ENCODE data around the gene HTR3A. TPM values are rescaled to one million over a fixed set of nuclear protein-coding genes. Genes with fewer than 3 reads are reported as not detected.
"Not testable (repeated sequence)": the region's sequence is repeated elsewhere in the genome, so short reads cannot be mapped to it uniquely, and the experiment has no call there.

HTR3A gene
- total RNA-seq: not detected

DNA sequence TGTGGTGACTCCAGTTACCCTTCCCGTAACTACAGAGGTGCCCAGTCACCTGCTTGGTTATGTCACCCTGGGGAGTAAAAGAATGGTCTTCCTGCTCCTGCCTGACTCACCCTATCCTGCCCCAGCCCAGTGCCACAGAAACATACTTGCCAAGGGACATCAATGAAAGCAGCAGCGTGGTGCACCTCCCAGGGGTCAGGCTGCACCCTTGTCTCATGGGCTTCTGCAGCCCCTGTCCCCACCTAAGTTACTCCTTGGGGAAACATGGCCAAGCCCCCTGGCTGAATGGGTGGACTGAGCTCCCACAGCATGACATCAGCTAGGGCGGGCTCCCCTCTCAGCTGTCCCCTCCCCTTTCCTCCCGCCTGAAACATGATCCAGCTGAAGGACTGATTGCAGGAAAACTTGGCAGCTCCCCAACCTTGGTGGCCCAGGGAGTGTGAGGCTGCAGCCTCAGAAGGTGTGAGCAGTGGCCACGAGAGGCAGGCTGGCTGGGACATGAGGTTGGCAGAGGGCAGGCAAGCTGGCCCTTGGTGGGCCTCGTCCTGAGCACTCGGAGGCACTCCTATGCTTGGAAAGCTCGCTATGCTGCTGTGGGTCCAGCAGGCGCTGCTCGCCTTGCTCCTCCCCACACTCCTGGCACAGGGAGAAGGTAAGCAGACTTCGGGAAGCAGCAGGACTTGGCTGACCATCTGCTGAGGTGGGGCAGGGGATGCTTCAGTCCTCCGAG lies at the start of gene HTR3A:
Gene HTR3A, plus strand, starts transcription at position 368 of the 730 bp plus-strand sequence. Its CDS starts 218 bp downstream, at position 586.
- ATAC-seq (replicated peaks in 1 of 2) (no peak), DNase-seq (no peak)
- Mint-ChIP-seq H3K4me3 (no peak within 1 kb of the TSS), H3K36me3 (ENCODE audit: insufficient read depth in 2 of 2) (no peaks in the 10 kb centered on the region), H3K27ac (no peak within 1 kb of the TSS), H3K9me3 (no peaks in the 10 kb centered on the region), H3K27me3 (ENCODE audit: low read depth) (no peaks in the 10 kb centered on the region), H3K4me1 (ENCODE audit: low read depth) (no peaks in the 10 kb centered on the region)

- peaks cover 31% of the 10 kb centered on the region for H3K27me3 Mint-ChIP-seq (ENCODE audit: low read depth)
- ATAC-seq (replicated peaks in 1 of 2) (no peak), DNase-seq (no peak)
- no peak overlapping the region for H3K27ac Mint-ChIP-seq
- no peak overlapping the region for H3K4me3 Mint-ChIP-seq
- no peaks in the 10 kb centered on the region for H3K9me3 Mint-ChIP-seq
- H3K4me1 Mint-ChIP-seq (ENCODE audit: low read depth): no peaks in the 10 kb centered on the region
- no peaks in the 10 kb centered on the region for H3K36me3 Mint-ChIP-seq (ENCODE audit: insufficient read depth in 2 of 2)
Measured at GRCh38 chr11:113926273-113927197, 48.4 kb upstream of the HTR3A start.

- no peaks in the 10 kb centered on the region for H3K4me1 Mint-ChIP-seq (ENCODE audit: low read depth)
- DNase-seq (no peak), ATAC-seq (replicated peaks in 1 of 2) (no peak)
- H3K36me3 Mint-ChIP-seq (ENCODE audit: insufficient read depth in 2 of 2): no peaks in the 10 kb centered on the region
- H3K9me3 Mint-ChIP-seq: no peaks in the 10 kb centered on the region
- H3K4me3 Mint-ChIP-seq: no peak overlapping the region
- no peak overlapping the region for H3K27ac Mint-ChIP-seq
- peaks cover 24% of the 10 kb centered on the region for H3K27me3 Mint-ChIP-seq (ENCODE audit: low read depth)
Measured at GRCh38 chr11:113928311-113928710, 46.6 kb upstream of the HTR3A start.

GRCh38 chr11:113932788-113933187 lies 42.1 kb upstream of the HTR3A start:
- no peak overlapping the region for H3K4me3 Mint-ChIP-seq
- H3K27me3 Mint-ChIP-seq (ENCODE audit: low read depth): peaks cover 24% of the 10 kb centered on the region
- no peak overlapping the region for H3K27ac Mint-ChIP-seq
- H3K9me3 Mint-ChIP-seq: no peaks in the 10 kb centered on the region
- no peaks in the 10 kb centered on the region for H3K36me3 Mint-ChIP-seq (ENCODE audit: insufficient read depth in 2 of 2)
- DNase-seq (no peak), ATAC-seq (replicated peaks in 1 of 2) (no peak)
- H3K4me1 Mint-ChIP-seq (ENCODE audit: low read depth): no peaks in the 10 kb centered on the region

DNA sequence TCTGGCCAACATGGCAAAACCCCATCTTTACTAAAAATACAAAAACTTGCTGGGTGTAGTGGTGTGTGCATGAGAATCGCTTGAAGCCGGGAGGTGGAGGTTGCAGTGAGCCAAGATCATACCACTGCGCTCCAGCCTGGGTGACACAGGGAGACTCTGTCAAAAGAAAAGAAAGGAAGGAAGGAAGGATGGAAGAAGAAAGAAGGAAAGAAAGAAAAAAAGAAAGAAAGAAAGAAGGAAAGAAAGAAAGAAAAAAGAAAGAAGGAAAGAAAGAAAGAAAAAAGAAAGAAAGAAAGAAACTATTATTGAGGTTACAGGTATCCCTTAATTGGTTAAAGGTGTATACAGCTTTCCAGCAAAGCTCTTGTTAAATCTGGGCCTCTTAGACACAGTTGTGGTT lies 40.7 kb upstream of the HTR3A start:
- ATAC-seq (replicated peaks in 1 of 2): not testable (repeated sequence)

DNA sequence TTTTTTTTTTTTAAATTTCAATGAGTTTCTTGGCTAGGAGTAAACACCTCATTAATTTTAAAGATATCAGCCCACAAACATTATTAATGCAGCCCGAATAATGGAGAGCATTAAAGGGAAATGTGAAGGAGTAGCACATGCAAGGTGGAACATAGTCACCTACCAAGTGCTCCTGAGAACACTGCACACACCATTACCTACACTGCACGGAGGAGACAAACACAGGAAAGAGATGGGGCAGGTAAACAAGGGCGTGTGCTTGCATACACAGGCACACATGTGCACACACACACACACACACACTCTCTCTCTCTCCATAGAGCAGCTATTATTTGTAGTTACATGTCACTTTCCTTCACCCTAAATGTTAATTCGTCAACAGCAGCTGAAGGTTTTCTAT lies 40.1 kb upstream of the HTR3A start:
- no peak for ATAC-seq (replicated peaks in 1 of 2)
- H3K36me3 Mint-ChIP-seq (ENCODE audit: insufficient read depth in 2 of 2): no peaks in the 10 kb centered on the region
- no peak for DNase-seq
- no peak overlapping the region for H3K27ac Mint-ChIP-seq
- H3K4me3 Mint-ChIP-seq: no peak overlapping the region
- H3K9me3 Mint-ChIP-seq: no peaks in the 10 kb centered on the region
- H3K27me3 Mint-ChIP-seq (ENCODE audit: low read depth): peaks cover 15% of the 10 kb centered on the region
- H3K4me1 Mint-ChIP-seq (ENCODE audit: low read depth): no peaks in the 10 kb centered on the region

More for the DNA sequence above, 40.7 kb upstream of the HTR3A start:
- not testable (repeated sequence) for H3K4me1 Mint-ChIP-seq (ENCODE audit: low read depth); DNase-seq; H3K27ac Mint-ChIP-seq; H3K36me3 Mint-ChIP-seq (ENCODE audit: insufficient read depth in 2 of 2); H3K4me3 Mint-ChIP-seq; H3K9me3 Mint-ChIP-seq
- H3K27me3 Mint-ChIP-seq (ENCODE audit: low read depth): peaks cover 15% of the 10 kb centered on the region

DNA sequence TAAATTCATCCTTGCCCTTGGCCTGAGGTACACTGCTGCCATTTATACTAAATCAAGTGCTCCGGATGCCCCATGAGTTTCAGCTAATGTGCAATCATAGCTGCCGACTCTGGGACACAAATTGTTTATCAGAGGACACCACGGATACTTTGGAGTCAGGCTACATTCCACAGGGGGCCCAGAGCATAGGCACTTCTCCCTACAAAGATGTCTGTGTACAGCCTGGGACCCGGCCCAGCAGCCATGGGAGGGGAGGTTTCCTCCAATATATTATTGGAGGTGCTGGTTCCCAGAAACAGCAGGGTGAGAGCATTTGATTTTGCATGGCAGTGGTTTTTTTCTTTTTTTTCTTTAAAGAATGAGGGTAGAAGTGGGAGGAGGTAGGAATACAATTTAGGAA lies 39.0 kb upstream of the HTR3A start:
- no peak for ATAC-seq (replicated peaks in 1 of 2)
- Mint-ChIP-seq H3K4me3 (no peak overlapping the region), H3K27me3 (ENCODE audit: low read depth) (peaks cover 19% of the 10 kb centered on the region), H3K9me3 (no peaks in the 10 kb centered on the region), H3K4me1 (ENCODE audit: low read depth) (no peaks in the 10 kb centered on the region), H3K36me3 (ENCODE audit: insufficient read depth in 2 of 2) (no peaks in the 10 kb centered on the region), H3K27ac (no peak overlapping the region)
- no peak for DNase-seq

DNA sequence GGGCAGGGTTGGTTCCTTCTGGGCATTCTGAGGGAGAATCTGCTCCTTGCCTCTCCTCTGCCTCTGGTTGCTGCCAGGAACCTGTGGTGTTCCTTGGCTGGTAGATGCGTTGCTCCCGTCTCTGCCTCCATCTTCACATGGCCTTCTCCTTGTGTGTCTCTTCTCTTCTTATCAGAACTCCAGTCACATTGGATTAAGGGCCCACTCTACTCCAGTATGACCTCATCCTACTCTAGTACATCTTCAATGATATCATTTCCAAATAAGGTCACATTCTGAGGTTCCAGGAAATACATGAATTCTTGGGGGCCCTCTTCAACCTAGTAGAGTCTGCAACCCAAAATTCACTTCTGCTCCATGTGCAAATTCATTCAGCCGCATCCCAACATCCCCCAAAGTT lies 37.0 kb upstream of the HTR3A start:
- H3K4me3 Mint-ChIP-seq: no peak overlapping the region
- no peaks in the 10 kb centered on the region for H3K9me3 Mint-ChIP-seq
- ATAC-seq (replicated peaks in 1 of 2): no peak
- no peak for DNase-seq
- no peak overlapping the region for H3K27ac Mint-ChIP-seq
- H3K27me3 Mint-ChIP-seq (ENCODE audit: low read depth): peaks cover 20% of the 10 kb centered on the region
- no peaks in the 10 kb centered on the region for H3K36me3 Mint-ChIP-seq (ENCODE audit: insufficient read depth in 2 of 2)
- H3K4me1 Mint-ChIP-seq (ENCODE audit: low read depth): no peaks in the 10 kb centered on the region

DNA sequence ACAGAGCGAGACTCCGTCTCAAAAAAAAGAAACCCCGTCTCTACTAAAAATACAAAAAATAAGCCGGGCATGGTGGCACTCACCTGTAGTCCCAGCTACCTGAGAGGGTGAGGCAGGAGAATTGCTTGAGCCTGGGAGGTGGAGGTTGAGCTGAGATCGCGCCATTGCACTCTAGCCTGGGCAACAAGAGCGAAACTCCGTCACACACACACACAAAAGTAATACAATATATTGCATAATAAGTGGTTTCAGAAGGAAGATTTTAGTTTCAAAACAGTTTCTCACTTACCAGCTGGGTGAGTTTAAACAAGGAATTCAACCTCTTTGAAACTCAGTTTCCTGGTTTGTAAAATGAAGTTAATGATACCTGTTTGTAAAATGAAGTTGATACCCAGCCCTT lies 32.7 kb upstream of the HTR3A start:
- H3K4me1 Mint-ChIP-seq (ENCODE audit: low read depth): no peaks in the 10 kb centered on the region
- no peak for ATAC-seq (replicated peaks in 1 of 2)
- no peak overlapping the region for H3K4me3 Mint-ChIP-seq
- no peak overlapping the region for H3K27ac Mint-ChIP-seq
- H3K9me3 Mint-ChIP-seq: no peaks in the 10 kb centered on the region
- DNase-seq: no peak
- H3K36me3 Mint-ChIP-seq (ENCODE audit: insufficient read depth in 2 of 2): no peaks in the 10 kb centered on the region
- H3K27me3 Mint-ChIP-seq (ENCODE audit: low read depth): peaks cover 10% of the 10 kb centered on the region

DNA sequence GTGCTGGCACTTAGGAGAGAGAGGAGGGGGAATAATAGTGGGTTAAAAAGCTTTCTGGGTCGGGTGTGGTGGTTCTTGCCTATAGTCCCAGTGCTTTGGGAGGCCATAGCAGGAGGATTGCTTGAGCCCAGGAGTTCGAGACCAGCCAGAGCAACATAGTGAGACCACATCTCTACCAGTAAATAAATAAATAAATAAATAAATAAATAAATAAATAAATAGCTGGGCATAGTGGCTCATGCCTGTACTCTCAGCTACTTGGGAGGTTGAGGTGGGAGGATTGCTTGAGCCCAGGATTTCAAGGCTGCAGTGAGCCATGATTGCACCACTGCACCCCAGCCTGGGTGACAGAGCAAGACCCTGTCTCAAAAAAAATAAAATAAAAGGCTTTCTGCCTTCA lies 28.7 kb upstream of the HTR3A start:
- H3K9me3 Mint-ChIP-seq; DNase-seq; H3K27ac Mint-ChIP-seq; ATAC-seq (replicated peaks in 1 of 2); H3K36me3 Mint-ChIP-seq (ENCODE audit: insufficient read depth in 2 of 2); H3K27me3 Mint-ChIP-seq (ENCODE audit: low read depth); H3K4me3 Mint-ChIP-seq; H3K4me1 Mint-ChIP-seq (ENCODE audit: low read depth): not testable (repeated sequence)

- Mint-ChIP-seq H3K27ac (no peak overlapping the region), H3K27me3 (ENCODE audit: low read depth) (peaks cover 19% of the 10 kb centered on the region), H3K36me3 (ENCODE audit: insufficient read depth in 2 of 2) (no peaks in the 10 kb centered on the region), H3K9me3 (no peaks in the 10 kb centered on the region), H3K4me3 (no peak overlapping the region), H3K4me1 (ENCODE audit: low read depth) (no peaks in the 10 kb centered on the region)
- no peak for DNase-seq
- no peak for ATAC-seq (replicated peaks in 1 of 2)
Measured at GRCh38 chr11:113947994-113948393, 26.9 kb upstream of the HTR3A start.

- H3K36me3 Mint-ChIP-seq (ENCODE audit: insufficient read depth in 2 of 2): no peaks in the 10 kb centered on the region
- ATAC-seq (replicated peaks in 1 of 2) (no peak), DNase-seq (no peak)
- peaks cover 32% of the 10 kb centered on the region for H3K27me3 Mint-ChIP-seq (ENCODE audit: low read depth)
- no peak overlapping the region for H3K4me3 Mint-ChIP-seq
- no peaks in the 10 kb centered on the region for H3K4me1 Mint-ChIP-seq (ENCODE audit: low read depth)
- no peak overlapping the region for H3K27ac Mint-ChIP-seq
- no peaks in the 10 kb centered on the region for H3K9me3 Mint-ChIP-seq
Measured at GRCh38 chr11:113949891-113950290, 25.0 kb upstream of the HTR3A start.

GRCh38 chr11:113951537-113951936 lies 23.4 kb upstream of the HTR3A start:
- no peak overlapping the region for H3K27ac Mint-ChIP-seq
- no peak for ATAC-seq (replicated peaks in 1 of 2)
- no peak overlapping the region for H3K4me3 Mint-ChIP-seq
- H3K4me1 Mint-ChIP-seq (ENCODE audit: low read depth): no peaks in the 10 kb centered on the region
- no peaks in the 10 kb centered on the region for H3K9me3 Mint-ChIP-seq
- no peak for DNase-seq
- H3K27me3 Mint-ChIP-seq (ENCODE audit: low read depth): peaks cover 31% of the 10 kb centered on the region
- no peaks in the 10 kb centered on the region for H3K36me3 Mint-ChIP-seq (ENCODE audit: insufficient read depth in 2 of 2)

Measured in activated T-cell treated with anti-CD3 and anti-CD28 coated beads, Interleukin-2, amount 50 U/mL, for 72 hours (primary cell).